ENCODE results near the gene MBD6. TPM values are rescaled to one million over a fixed set of nuclear protein-coding genes. Genes with fewer than 3 reads are reported as not detected.

The MBD6 gene
- total and polyA plus RNA-seq, 2 of the 13 experiments (the other 11 are each of a cell fraction or from before 2014, with no cell fraction given): 4.1 to 5.9 TPM

GRCh38 chr12:57512665-57513064 is 10.0 kb upstream of the MBD6 start:
- no peak overlapping the region for H2AFZ ChIP-seq (ENCODE audit: low read length)
- peaks cover 30 to 79% of the 10 kb centered on the region in 2 experiments for H3K36me3 ChIP-seq (replicated peaks in 1 of 2; ENCODE audit: control insufficient read depth in 1 of 2, insufficient read depth in 2 of 2, low read length in 2 of 2)
- TF ChIP-seq ZNF644 (CRISPR knock-in tag; IDR thresholded peaks at IDR 0.05; ENCODE audit: low read depth) (no peak), ZNF709 (CRISPR knock-in tag; IDR thresholded peaks at IDR 0.05) (no peak), POLR2G (IDR thresholded peaks at IDR 0.05; ENCODE audit: low read depth, low read length) (0 out of 2 replicates have a peak, but pooled peaks have one; percentile 34), ZSCAN22 (CRISPR knock-in tag; IDR thresholded peaks at IDR 0.05) (no peak), ZNF34 (CRISPR knock-in tag; IDR thresholded peaks at IDR 0.05; ENCODE audit: borderline replicate concordance) (no peak)
- peaks cover 10% of the 10 kb centered on the region; the same call in 1 of the 2 replicates for H4K20me1 ChIP-seq (ENCODE audit: insufficient read depth, low read length)
- no peaks in the 10 kb centered on the region for H3K9me3 ChIP-seq (ENCODE audit: low read length)
- in situ Hi-C loops (cut with HindIII; ENCODE audit: extremely low pct_ligation_motif_present, low pct_unique_long_range_greater_than_20kb) (no loop called here), intact Hi-C loops (cut with micrococcal nuclease; ENCODE audit: unreplicated experiment) (no loop called here)
- WGBS (ENCODE audit: low lambda C conversion rate): 98% methylated on average over 6 of the region's 6 CpGs
- POLR2A ChIA-PET: interaction anchor here (1.2 kb wide), 1 partner anchor 8 kb away, joined by 4 read pairs; the partner anchor contains the start of gene DDIT3
- no TSS peak for BruUV-seq (replicated peaks)
- no peaks in the 10 kb centered on the region for H3K27me3 ChIP-seq (ENCODE audit: control insufficient read depth in 1 of 2, insufficient read depth in 2 of 2, low read length in 2 of 2)
- ATAC-seq: peak; percentile 9; the same call in 2 of the 3 replicates
- CTCF ChIA-PET (ENCODE audit: low intra/inter-chr PET ratio, low total read pairs): no interaction called here
- H3K27ac ChIP-seq (ENCODE audit: extremely low read length, insufficient read depth, low read length): no peak overlapping the region
- FAIRE-seq: no peak
- no peak overlapping the region for H3K4me2 ChIP-seq (ENCODE audit: low read depth, low read length)
- H3K79me2 ChIP-seq (ENCODE audit: insufficient read depth, low read length): no peaks in the 10 kb centered on the region
- H3K4me1 ChIP-seq (ENCODE audit: insufficient read depth, low read length): 0 out of 2 replicates have a peak, but pooled peaks cover 2% of the 10 kb centered on the region
- no peak overlapping the region for H3K4me3 ChIP-seq (replicated peaks in 1 of 3; ENCODE audit: insufficient read depth in 1 of 3, low read depth in 2 of 3, low read length in 3 of 3)
- no peak for DNase-seq (ENCODE audit: low spot score)
- H3K9ac ChIP-seq (ENCODE audit: insufficient read depth, low read depth, low read length): no peak overlapping the region

GRCh38 chr12:57513266-57513665 is 9.4 kb upstream of the MBD6 start:
- TF ChIP-seq POLR2A (IDR thresholded peaks at IDR 0.05; ENCODE audit: insufficient read depth in 1 of 2, low read depth in 2 of 2, low read length in 2 of 2): 0 out of 4 replicates have a peak, but pooled peaks of 1 of the 2 experiments have one; percentile 5
- no peak for TF ChIP-seq IRF2 (CRISPR knock-in tag; IDR thresholded peaks at IDR 0.05)
- peaks cover 4% of the 10 kb centered on the region for H3K79me2 ChIP-seq (ENCODE audit: insufficient read depth, low read length)
- H3K9ac ChIP-seq (ENCODE audit: insufficient read depth, low read depth, low read length): no peak overlapping the region
- in situ Hi-C loops (cut with HindIII; ENCODE audit: extremely low pct_ligation_motif_present, low pct_unique_long_range_greater_than_20kb): no loop called here
- no peak overlapping the region for H3K4me3 ChIP-seq (replicated peaks in 1 of 3; ENCODE audit: insufficient read depth in 1 of 3, low read depth in 2 of 3, low read length in 3 of 3)
- H4K20me1 ChIP-seq (ENCODE audit: insufficient read depth, low read length): peaks cover 16% of the 10 kb centered on the region
- ATAC-seq (no peak), FAIRE-seq (no peak), DNase-seq (ENCODE audit: low spot score) (no peak)
- H3K27ac ChIP-seq (ENCODE audit: extremely low read length, insufficient read depth, low read length): no peak overlapping the region
- CTCF ChIA-PET (ENCODE audit: low intra/inter-chr PET ratio, low total read pairs): no interaction called here
- intact Hi-C loops (cut with micrococcal nuclease; ENCODE audit: unreplicated experiment): no loop called here
- H3K9me3 ChIP-seq (ENCODE audit: low read length): no peaks in the 10 kb centered on the region
- H3K27me3 ChIP-seq (ENCODE audit: control insufficient read depth in 1 of 2, insufficient read depth in 2 of 2, low read length in 2 of 2): no peaks in the 10 kb centered on the region
- H2AFZ ChIP-seq (ENCODE audit: low read length): no peak overlapping the region
- POLR2A ChIA-PET: interaction anchor here (1.2 kb wide), 1 partner anchor 8 kb away, joined by 4 read pairs; the partner anchor contains the start of gene DDIT3
- no peak overlapping the region for H3K4me2 ChIP-seq (ENCODE audit: low read depth, low read length)
- 98% methylated on average over 5 of the region's 5 CpGs for WGBS (ENCODE audit: low lambda C conversion rate)
- H3K4me1 ChIP-seq (ENCODE audit: insufficient read depth, low read length): peaks cover 8% of the 10 kb centered on the region
- no TSS peak for BruUV-seq (replicated peaks)
- peaks cover 32 to 79% of the 10 kb centered on the region in 2 experiments for H3K36me3 ChIP-seq (replicated peaks in 1 of 2; ENCODE audit: control insufficient read depth in 1 of 2, insufficient read depth in 2 of 2, low read length in 2 of 2)

Data from HepG2 (cell line).